HG02798 (cell line): ENCODE data around the gene MPV17.
"Not testable (repeated sequence)": the region's sequence is repeated elsewhere in the genome, so short reads cannot be mapped to it uniquely, and the experiment has no call there.

Experiments
- ATAC-seq: cut with Tn5 transposase; IDR thresholded peaks from one replicate; pipeline ENCODE4 v1.9.1; 2021; ENCODE audit warnings: mild to moderate bottlenecking; ENCODE audit not compliant: unreplicated experiment, poor library complexity

Gene MPV17

DNA sequence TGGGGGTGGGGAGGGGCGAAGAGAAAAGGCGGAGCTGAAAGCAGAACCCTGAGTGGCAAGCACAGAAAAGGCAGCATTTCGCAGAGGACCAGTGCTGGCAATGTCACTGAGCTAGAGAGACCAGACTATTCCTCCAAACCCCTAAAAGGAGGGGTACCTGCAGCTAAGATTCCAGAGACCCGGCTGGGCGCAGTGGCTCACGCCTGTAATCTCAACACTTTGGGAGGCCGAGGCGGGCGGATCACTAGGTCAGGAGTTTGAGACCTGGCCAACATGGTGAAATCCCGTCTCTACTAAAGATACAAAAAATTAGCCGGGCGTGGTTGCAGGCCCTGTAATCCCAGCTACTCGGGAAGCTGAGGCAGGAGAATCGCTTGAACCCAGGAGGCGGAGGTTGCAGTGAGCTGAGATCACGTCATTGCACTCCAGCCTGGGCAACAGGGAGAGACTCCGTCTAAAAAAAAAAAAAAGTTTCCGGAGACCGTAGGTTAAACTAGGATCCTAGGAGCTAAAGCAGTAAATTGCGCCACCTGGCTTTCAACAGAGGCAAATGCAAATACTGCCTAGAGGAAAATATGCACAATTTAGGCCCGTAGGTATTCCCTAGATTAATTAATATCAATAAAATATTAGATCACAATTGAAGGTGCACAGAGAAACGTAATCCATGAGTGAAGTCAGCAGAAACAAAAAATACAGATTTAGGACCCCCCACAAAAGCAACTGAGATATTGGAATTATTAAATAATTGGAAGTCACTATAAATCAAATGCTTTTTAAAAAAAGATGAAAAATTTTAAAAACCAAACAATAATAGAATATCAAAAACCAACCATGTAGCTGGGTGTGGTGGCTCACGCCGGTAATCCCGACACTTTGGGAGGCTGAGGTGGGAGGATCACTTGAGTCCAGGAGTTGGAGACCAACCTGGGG is 19.5 kb downstream of the MPV17 start:
- ATAC-seq: no peak

DNA sequence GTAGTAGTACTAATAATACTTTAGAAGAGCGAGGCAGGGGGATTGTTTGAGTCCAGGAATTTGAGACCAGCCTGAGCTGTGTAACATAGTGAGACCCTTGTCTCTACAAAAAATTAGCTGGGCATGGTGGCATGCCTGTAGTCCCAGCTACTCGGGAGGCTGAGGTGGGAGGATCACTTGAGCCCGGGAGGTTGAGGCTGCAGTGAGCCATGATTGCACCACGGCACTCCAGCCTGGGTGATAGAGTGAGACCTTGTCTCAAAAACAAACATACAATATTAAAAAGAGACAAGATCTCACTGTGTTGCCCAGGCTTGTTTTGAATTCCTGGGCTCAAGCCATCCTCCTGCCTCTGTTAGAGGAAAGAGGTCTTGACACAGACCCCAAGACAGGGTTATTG is 22.3 kb downstream of the MPV17 start:
- ATAC-seq: not testable (repeated sequence)

DNA sequence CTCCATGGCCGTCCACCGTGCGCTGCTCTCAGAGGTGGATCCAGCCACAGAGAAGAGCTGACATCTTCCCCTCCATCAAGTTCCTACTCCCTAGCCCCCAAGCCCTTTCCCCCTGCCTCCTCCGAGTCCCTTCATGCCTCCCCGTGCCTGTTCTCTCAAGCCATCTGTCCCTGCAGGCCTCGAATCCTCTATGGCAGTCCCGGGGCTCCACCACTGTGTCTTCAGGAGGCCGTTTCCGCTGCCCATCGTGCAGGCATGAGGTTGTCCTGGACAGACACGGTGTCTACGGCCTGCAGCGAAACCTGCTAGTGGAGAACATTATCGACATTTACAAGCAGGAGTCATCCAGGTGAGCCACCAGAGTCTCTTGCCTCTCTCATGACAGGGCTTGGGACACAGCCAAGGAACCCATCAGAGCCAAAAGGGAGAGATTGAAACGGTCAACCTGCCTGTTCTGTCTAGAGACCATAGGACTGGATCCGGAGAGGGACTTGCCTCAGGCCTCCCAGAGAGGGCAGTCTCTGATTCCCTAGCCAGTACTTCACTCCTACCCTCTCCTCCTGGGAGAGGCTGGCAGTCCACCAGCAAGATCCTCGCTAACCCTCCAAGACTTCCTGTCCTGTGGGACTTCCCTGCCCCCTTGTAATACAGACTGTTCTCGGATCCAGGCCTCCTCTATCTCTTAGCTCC is 24.4 kb downstream of the MPV17 start:
- no peak for ATAC-seq

DNA sequence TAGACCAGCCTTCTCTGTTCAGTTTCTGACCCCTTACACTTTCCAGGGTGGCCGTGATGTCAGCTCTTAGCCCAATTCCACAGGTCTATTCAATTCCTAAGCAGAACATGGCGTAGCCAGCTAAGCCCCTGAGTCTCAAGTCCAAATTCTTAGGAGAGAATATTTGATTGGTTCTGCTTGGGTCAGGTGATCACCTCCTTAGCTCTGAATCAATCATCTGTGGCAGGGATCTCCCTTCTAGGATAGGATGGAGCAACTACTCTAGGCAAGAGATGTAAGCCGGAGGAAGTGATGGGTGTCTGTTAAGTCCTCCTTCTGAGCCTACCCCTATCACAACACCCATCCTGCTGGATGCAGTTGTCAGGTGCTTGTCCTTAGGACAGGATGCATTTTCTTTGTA is 25.7 kb downstream of the MPV17 start:
- no peak for ATAC-seq

DNA sequence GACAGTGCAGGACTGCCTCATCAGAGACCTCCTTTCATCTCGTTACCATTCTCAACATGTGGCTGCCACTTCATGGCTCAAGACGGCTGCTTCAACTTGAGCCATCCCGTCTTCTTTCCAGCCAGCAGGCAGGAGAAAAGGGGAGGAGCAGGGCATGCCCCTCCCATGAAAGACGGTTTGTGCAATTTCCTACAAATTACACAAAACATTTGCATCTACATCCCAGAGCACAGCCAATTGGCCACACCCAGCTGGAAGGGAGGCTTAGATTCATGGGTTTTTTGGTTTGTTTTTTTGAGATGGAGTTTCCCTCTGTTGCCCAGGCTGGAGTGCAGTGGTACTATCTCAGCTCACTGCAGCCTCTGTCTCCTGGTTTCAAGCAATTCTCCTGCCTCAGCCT is 26.4 kb downstream of the MPV17 start:
- ATAC-seq: no peak

DNA sequence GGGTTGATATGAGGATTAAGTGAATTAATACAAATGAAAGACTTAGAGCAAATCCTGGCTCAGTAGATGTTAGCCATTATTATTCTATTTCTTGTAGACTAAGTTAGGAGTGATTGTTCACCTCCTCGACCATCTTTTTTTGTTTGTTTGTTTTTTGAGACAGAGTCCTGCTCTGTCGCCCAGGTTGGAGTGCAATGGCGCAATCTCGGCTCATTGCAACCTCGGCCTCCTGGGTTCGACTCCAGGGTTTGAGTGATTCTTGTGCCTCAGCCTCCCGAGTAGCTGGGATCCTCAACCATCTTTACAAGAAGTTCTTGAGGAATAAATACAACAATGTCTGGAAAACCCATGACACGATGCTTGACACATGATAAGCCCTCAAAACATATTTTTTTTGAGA is 28.0 kb downstream of the MPV17 start:
- no peak for ATAC-seq

DNA sequence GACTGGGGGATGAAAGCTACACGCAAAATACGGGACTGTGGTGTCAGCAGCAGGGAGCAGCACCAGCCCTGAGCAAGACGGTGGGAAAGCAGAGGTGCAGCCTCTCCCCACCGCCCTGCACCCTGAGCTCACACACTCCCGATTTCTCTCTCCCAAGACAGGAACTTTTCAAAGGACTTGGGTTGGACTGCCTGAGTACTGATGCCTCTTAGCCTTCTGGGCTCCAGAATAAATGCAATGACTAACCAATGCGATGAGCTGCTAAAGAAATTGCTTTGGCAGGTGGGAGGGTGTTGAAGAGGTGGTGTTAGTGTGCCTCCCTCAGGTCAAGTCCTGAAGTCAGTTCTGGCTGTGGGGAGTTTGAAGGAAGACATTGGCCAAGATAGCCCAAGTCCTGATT is 31.0 kb downstream of the MPV17 start:
- ATAC-seq: no peak

DNA sequence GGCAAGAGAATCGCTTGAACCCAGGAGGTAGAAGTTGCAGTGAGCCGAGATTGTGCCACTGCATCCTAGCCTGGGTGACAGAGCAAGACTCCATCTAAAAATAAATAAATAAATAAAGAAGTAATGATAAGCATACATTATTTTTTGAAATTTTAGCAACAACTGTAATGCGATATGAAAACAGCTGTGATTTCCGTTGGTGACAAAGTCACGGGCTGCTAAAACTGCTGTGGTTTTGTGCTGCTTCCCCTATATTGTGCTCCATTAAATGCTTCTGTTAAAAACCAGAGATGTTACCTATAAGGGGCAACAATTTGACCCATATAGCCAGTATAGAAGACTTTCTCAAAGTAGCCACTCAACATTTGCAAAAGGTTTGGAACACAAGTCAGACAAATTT is 32.3 kb downstream of the MPV17 start:
- no peak for ATAC-seq

DNA sequence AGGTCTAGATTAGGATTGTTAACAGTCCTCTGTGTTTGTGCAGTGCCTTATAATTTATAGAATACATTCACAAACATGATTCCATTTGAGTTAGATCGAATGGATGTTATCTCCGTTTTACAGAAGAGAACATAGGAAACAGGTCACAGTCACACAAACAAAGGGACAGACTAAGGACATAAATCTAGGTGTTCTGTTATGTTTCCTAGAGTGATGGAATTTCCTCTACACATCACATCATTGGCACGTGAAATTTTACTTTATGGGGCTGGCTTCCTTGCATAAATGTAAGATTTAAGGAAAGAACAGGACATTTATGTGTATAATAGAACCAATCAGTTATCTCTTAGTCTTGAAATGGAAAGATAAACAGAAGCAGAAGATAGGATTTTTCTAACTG is 34.3 kb downstream of the MPV17 start:
- ATAC-seq: no peak

DNA sequence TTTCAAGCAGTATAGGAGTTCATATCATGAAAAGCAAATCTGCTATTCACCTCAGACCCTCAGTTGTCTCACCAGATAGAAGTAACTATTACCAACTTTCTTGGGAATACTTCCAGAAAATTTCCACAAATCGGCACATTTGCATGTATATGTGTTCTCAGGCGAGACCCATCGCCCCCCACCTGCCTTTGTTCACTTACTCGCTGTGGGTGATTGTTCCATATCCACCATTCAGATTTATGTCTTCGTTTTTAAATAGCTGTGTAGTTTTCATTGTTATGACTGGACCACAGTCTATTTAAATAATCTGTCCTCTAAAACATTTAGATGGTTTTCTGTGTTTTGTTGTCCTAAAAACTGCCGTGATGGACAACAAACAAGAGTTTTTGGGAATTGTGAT is 37.4 kb downstream of the MPV17 start:
- no peak for ATAC-seq

DNA sequence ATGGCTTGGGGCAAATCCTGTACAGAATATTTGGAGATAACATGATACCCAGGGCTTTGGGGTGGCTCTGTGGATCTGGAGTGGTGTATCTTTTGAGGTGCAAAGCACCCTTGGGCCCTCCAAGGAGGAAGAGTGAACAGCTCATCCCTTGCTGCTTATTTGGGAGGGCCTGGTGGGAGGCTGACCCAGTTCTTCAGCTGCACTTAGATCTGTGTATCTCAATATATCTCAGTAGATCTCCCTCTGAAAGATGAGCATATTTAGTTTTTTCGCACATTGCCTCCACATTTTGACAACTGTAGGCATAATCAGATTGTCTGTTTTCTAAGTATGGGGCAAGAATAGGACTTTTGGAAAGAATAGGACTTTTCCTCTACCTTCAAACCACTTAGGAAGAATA is 37.9 kb downstream of the MPV17 start:
- ATAC-seq: no peak

DNA sequence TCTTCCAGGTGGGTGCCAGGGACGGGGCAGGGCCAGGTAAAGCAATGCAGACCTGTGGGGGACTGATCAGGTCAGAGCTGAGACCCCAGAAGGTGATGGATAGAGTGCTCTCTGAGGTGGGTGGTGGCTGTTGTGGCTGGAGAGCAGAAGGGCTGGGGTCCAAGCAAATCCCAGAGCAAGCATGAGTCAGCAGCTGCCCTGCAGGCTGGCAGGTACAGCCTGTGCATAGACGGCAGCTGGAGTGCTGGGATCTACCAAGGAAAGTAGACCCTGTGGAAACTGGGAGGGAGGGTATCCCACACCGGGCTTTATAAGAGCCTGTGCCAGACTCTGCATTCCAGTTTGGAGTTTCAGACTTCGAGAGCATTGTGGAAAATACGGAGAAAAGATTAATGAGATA is 40.0 kb downstream of the MPV17 start:
- ATAC-seq: no peak

DNA sequence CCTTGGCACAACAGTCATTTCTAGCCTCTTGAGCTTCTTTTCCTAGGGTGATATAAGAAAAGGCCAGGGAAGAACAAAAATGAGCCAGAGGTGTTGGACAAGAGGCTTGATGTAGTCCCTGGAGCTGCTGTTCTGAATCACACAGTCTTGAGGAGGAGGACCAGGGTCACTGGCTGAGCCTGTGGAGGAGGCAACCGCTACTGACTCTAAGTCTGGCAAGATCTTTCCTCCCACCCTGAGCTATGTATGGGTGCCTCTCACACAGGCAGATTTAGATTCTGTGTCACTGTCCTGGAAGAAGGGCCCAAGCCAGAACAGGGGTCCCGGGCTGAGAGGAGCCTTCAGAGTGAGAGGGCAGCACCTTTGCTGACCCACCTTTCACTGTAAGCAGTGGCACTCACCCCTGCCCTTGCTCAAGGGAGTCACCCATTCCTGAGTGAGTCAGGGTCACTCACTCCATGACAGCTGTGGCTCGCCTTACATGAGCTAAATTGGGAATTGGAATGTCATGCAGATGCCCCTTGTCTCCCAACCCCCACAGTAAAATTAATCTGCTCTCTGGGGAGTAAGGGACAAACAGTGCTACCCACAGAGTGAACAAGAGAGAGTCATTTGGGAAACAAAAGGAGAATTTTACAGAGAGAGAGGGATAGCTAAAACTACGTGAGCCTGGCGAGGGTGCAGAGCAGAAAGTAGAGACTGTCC is 40.9 kb downstream of the MPV17 start, which contains the start of gene TRIM54:
TRIM54 (plus strand) TSS at position 575 of the 705 bp plus-strand sequence. CDS start 303 bp downstream, outside the sequence.
- ATAC-seq: no peak

DNA sequence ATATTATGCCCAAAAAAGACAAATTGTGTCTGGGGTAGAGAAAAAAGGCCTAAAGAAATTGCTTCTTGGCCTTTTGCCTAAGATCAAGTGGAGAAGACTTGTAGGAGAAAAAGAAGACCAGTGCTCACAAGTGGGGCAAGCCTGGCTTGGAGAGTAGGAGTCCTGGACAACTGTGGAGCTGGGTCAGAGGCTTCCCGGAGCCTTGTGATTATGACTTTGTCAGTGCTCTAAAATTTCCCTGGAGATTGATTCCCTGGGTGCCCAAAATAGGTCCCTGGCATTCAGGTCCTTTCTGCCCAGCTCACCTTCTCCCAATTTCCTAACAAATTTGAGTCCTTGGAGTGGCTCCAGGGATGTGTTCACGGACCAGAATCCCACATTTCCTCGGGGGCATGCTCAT is 41.5 kb downstream of the MPV17 start:
- ATAC-seq: no peak

DNA sequence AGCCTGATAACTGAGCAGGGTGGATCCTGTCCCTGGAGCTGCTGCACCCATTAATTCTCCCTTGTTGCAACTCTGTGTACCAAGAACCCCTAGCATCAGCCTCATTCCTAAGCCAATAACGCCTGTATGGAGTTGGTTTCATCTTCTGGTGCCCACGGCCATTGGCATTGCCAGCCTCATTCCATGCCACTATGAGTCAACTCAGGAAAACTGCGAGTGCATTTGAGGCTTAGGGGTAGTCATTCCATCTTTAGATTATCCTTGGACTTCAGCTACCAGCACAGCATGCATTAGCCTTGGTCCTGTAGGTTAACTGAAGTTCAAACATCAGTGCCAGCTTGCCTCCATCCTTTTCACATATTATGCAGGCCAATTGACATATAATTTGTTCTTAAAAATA is 42.1 kb downstream of the MPV17 start:
- ATAC-seq: no peak

DNA sequence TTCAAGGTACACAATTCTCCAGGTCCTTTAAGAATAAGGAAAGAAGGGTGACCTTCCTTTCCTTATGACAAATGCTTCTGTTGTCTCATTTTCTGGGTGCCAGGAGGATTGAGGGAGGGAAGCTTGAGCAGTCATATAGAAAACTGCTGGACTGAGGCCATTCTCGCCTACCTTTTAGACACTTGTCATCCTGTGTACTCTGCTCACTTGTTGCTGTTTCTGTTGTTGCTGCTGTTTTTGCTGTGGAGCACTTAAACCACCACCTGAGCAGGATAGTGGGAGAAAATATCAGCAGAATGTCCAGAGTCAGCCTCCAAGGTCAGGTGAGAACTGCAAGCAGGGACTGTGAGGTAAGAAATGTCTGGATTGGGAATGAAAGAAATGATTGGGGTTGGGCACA is 44.9 kb downstream of the MPV17 start:
- no peak for ATAC-seq

DNA sequence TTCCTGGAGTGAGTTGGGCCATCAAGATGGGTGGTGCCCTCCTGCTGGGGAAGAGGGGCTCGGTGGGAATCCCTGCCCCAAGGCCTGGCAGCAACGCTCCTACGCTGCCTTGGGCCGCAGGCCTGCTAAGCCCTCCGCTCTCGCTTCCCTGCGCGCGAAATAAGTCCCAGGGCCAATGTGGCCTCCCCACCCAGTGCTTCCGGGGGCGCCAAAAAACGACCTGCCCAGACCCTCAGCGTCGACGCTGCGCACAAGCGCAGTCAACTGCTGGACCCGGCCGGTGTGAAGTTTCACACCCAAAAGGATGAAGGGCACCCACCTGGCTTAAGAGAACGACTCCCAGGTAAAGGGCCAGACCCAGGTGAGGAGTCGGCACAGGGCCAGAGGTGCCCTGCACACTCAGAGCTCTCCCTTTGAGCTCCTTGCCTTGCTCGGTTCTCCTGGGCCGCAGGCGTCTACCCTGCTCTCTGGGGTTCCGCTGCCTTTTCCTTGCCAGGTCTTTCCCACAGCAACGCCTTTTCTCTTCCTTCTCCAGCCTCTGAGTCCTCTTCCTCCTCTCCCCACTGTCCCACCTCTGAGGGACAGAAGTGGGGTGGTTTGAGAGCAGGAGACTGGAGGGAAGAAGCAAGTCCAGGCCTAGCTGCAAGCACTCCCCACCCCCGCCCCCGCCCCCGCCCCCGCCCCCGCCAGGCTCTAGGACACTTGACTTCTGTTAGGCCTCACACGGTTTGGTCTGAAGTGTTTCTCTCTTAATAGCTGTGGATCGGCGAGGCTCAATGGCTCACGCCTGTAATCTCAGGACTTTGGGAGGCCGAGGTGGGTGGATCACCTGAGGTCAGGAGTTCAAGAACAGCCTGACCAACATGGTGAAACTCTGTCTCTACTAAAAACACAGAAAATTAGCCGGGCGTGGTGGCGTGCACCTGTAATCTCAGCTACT is 47.4 kb downstream of the MPV17 start, which contains the start of gene DNAJC5G:
DNAJC5G (plus strand) TSS at position 223 of the 940 bp plus-strand sequence. CDS start 1,296 bp downstream, outside the sequence.
- ATAC-seq: no peak

DNA sequence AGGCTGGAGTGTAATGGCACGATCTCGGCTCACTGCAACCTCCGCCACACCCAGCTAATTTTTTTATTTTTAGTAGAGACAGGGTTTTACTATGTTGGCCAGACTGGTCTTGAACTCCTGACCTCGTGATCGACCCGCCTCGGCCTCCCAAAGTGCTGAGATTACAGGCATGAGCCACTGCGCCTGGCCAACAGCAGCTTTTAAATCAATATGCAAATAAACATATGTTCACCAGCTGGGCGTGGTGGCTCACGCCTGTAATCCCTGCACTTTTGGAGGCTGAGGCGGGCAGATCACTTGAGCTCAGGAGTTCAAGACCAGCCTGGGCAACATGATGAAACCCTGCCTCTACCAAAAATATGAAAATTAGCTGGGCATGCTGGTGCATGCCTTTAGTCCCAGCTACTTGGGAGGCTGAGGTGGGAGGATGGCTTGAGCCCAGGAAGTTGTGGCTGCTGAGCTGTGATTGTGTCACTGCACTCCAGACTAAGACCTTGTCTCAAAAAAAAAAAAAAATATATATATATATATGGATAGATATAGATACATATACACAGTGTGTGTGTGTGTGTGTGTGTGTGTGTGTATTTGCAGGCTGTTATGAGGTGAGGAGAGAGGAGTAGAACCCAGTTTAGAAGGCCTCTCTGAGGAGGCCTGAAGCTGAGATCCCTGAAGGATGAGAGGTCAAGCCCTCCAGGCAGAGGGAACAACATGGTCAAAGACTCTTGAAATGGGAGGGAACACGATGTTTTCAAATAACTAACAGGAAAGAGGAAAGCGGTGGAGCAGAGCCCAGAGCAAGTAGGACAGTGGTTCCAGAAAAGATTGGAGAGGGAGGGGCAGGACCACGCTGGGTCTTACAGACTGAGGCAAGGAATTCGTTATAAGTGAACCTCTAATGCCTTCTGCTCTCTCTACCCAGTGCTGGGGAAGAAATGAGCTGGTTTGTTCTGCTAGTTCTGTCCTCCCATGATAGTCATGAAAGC is 50.1 kb downstream of the MPV17 start:
- not testable (repeated sequence) for ATAC-seq
